Nephron progenitor cell (in vitro differentiated cells): Measurements from ENCODE around the gene GTPBP2.
A peak's percentile ranks its signal among the peaks of the same experiment; 100 is the strongest.
"Not testable (repeated sequence)": the region's sequence is repeated elsewhere in the genome, so short reads cannot be mapped to it uniquely, and the experiment has no call there.

ENCODE experiments used
- DNase-seq: peaks from one replicate; pipeline ENCODE4 v3.0.0; 2021
- H3K27ac Mint-ChIP-seq: 2 replicates; pipeline ENCODE4 v1.8.0; 2021; ENCODE audit warnings: mild to moderate bottlenecking, moderate library complexity, mixed read lengths
- H3K27me3 Mint-ChIP-seq: 2 replicates; pipeline ENCODE4 v1.8.0; 2021; ENCODE audit warnings: mild to moderate bottlenecking, low read depth, mixed read lengths; ENCODE audit not compliant: poor library complexity
- H3K36me3 Mint-ChIP-seq: 2 replicates; pipeline ENCODE4 v1.8.0; 2021; ENCODE audit warnings: low read depth, mixed read lengths
- H3K4me1 Mint-ChIP-seq: 2 replicates; pipeline ENCODE4 v1.8.0; 2021; ENCODE audit warnings: mixed read lengths
- H3K4me3 Mint-ChIP-seq: 2 replicates; pipeline ENCODE4 v1.8.0; 2021; ENCODE audit warnings: mild to moderate bottlenecking, moderate library complexity, mixed read lengths
- H3K9me3 Mint-ChIP-seq: 2 replicates; pipeline ENCODE4 v1.8.0; 2021; ENCODE audit warnings: mild to moderate bottlenecking, moderate library complexity, mixed read lengths
- TF ChIP-seq, protein P1 (sequence below): fragments of 200-600 bp; sonication (generic); IDR thresholded peaks from 2 replicates; pipeline ENCODE4 v1.5.0; 2021; ENCODE audit warnings: antibody characterized with exemption

Gene GTPBP2

DNA sequence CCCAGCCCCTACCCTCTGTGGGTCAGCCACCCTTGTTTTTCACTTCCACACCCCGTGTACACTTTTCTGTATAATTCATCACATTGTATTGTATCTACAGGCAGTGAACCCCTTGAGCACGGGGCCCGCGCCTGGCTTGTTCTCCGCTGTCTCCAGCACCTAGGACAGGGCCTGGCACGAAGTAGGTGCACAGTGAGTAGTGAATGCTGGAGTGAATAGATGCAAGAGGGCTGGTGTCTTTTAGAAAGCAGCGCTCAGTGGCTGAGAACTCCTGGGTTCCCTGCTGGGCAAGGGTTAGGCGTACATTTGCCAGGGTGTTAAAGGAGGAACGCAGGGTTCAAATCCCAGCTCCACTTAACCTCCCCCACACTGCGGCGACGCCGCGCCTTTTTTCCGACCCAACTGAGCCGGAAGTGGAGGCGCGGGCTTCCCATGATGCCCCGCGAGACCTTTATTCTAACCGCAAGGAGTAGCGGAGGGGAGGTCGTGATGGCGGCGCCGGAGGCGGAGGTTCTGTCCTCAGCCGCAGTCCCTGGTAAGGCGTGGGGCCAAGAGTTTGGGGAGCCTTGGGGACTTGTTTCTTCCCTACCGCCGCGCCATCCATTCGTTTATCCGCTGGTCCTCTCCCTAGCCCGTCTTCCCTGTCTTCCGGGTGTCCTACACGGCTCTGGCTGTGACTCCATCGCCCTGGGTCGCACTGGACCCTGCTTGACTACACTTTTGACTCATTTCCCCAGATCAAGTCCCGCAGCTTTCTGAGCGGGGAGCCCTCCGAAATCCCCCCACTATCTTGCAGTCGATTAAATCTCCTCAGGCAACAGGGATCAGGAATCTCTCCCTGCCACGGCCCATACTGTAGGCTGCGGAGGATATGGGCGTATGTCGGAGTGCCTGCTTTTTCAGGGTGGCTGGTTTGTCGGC, 6.6 kb upstream of the GTPBP2 start, which contains the start of gene MAD2L1BP:
TSS of gene MAD2L1BP (plus strand) at position 454 of the 921 bp plus-strand sequence. CDS start at position 490, 36 bp downstream.
- Mint-ChIP-seq H3K27ac (peak within 1 kb of the TSS; percentile 69), H3K9me3 (no peaks in the 10 kb centered on the region), H3K4me3 (peak within 1 kb of the TSS; percentile 99), H3K4me1 (peaks cover 50% of the 10 kb centered on the region), H3K27me3 (no peaks in the 10 kb centered on the region), H3K36me3 (peaks cover 22% of the 10 kb centered on the region)
- TF ChIP-seq, protein P1, sequence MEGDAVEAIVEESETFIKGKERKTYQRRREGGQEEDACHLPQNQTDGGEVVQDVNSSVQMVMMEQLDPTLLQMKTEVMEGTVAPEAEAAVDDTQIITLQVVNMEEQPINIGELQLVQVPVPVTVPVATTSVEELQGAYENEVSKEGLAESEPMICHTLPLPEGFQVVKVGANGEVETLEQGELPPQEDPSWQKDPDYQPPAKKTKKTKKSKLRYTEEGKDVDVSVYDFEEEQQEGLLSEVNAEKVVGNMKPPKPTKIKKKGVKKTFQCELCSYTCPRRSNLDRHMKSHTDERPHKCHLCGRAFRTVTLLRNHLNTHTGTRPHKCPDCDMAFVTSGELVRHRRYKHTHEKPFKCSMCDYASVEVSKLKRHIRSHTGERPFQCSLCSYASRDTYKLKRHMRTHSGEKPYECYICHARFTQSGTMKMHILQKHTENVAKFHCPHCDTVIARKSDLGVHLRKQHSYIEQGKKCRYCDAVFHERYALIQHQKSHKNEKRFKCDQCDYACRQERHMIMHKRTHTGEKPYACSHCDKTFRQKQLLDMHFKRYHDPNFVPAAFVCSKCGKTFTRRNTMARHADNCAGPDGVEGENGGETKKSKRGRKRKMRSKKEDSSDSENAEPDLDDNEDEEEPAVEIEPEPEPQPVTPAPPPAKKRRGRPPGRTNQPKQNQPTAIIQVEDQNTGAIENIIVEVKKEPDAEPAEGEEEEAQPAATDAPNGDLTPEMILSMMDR: no peak
- peak; percentile 74 for DNase-seq

DNA sequence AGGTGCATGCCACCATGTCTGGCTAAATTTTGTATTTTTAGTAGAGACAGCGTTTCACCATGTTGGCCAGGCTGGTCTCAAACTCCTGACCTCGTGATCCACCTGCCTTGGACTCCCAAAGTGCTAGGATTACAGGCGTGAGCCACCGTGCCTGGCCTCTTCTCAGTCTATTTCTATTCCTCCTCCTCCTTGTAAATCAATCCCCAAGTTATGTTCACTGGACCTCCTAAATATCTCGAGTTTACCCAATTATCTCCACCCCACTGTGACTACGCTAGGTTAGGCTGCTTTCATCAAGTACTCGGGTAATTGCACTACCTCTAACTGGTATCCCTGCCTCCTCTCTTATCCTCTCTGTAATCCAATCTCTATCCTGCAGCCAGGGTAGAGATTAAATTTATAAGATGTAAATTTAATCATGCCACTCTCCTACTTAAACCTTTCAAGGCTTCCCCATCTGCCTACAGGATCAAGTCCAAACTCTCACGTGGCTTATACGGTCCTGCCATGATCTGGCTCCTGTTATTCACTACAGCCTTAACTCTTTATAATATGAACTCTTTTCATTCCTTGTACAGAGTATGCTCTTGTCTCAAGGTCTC, 5.7 kb upstream of the GTPBP2 start:
- TF ChIP-seq, protein P1: no peak
- no peaks in the 10 kb centered on the region for H3K27me3 Mint-ChIP-seq
- peak overlapping the region; percentile 99 for H3K4me3 Mint-ChIP-seq
- peaks cover 13% of the 10 kb centered on the region for H3K36me3 Mint-ChIP-seq
- no peak for DNase-seq
- H3K9me3 Mint-ChIP-seq: no peaks in the 10 kb centered on the region
- H3K4me1 Mint-ChIP-seq: peaks cover 57% of the 10 kb centered on the region
- H3K27ac Mint-ChIP-seq: peak overlapping the region; percentile 47

DNA sequence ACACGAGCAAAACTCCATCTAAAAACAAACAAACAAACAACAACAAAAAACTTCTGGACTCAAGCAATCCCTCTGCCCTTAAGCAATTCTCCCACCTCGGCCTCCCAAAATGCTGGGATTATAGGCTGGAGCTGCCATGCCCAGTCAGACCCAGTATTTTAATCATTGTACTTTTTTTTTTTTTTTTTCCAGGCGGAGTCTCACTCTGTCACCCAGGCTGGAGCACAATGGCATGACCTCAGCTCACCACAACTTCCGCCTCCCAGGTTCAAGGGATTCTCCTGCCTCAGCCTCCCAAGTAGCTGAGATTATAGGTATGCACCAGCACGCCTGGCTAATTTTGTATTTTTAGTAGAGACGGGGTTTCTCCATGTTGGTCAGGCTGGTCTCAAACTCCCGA, 3.9 kb upstream of the GTPBP2 start:
- H3K36me3 Mint-ChIP-seq, H3K27ac Mint-ChIP-seq, DNase-seq, H3K27me3 Mint-ChIP-seq, H3K4me3 Mint-ChIP-seq, H3K9me3 Mint-ChIP-seq: not testable (repeated sequence)
- peaks cover 54% of the 10 kb centered on the region for H3K4me1 Mint-ChIP-seq

DNA sequence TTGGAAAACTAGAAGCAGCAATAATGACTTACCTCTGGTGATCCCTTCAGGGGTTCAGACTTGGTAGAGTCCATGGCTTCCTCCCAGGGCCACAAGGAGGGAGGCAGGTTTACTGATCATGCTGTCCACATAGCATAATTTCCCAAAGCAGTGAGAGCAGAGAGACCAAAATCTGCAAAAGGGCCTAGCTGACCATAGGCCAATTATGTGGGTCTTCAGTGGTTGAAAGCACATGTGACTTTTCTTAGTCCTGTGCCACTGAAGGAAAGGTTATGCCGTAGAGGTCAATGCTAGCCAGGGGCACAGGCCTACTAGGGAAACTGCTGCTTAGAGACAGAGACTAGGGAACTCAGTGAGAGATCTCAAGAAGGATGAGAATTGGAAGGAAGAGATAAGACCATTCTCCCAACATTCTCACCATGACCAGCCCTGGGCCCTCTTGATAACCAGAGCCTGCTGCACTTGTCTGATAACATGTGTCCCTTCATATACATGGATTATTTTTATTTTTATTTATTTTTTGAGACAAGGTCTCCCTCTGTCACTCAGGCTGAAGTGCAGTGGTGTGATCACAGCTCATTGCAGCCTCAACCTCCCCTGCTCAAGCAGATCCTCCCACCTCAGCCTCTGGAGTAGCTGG, 2.0 kb upstream of the GTPBP2 start:
- DNase-seq: no peak
- no peaks in the 10 kb centered on the region for H3K27me3 Mint-ChIP-seq
- H3K36me3 Mint-ChIP-seq: peaks cover 16% of the 10 kb centered on the region
- TF ChIP-seq, protein P1: no peak
- H3K4me1 Mint-ChIP-seq: peaks cover 54% of the 10 kb centered on the region
- H3K9me3 Mint-ChIP-seq: no peaks in the 10 kb centered on the region
- H3K27ac Mint-ChIP-seq: peak overlapping the region; percentile 89
- H3K4me3 Mint-ChIP-seq: no peak overlapping the region

DNA sequence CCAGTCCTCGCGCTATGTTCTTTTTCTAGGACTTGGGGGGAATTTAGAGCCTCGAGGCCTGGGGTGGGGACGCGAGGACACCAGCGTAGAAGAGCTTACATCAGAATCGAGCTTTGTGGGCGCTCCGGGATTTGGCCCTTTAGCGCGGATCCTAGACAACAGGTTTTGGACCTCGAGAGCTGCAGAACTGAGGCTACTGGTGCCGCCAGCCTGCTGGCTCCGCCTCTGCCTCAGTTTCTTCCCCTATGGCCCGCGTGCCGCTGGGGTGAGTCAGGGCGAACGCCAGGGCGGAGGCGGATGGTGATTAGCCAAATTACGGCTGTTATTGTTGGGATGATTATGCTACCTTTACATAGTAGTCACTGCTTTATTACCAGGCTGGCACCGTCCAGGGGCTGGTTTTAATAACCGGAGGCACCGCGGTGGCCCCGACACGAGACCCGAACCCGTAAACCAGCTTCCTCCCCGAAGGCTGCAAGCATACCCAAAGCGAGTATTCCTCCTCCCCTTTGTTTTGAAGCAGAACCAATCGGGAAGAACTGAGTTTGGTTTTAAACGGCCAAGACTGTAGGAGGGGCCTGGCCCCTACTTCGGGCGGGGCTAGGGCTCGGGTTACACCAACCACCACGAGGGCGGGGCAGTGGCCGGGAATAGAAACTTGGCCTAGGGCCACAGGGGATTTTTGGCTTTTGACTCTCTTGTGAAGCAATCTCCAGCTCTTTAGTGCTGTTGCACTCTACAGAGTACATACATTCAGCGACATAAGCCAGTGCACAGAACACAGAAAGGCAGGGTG, 639 bp upstream of the GTPBP2 start:
- Mint-ChIP-seq H3K27ac (peak overlapping the region; percentile 100), H3K9me3 (no peaks in the 10 kb centered on the region), H3K36me3 (peaks cover 27% of the 10 kb centered on the region), H3K4me1 (peaks cover 40% of the 10 kb centered on the region), H3K27me3 (no peaks in the 10 kb centered on the region), H3K4me3 (peak overlapping the region; percentile 99)
- DNase-seq: peak; percentile 90
- TF ChIP-seq, protein P1: no peak
